Measurements from ENCODE around the gene ZDHHC22.

The ZDHHC22 gene

DNA sequence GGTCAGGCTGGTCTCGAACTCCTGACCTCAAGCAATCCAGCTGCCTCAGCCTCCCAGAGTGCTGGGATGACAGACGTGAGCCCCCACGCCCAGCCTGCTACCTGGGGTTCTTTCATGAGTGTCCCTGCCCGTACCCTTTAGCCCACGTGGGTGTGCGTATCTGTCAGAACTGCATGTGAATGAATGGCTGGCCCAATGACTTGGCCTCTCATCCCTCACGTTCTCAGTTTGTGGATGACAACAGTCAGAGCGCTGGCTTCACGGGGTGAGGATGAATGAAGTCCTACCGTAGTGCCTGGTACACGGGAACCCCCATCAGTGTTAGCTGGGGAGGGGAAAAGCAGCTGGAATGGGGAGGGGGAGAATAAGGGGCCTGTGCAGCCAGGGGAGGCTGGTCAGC is 16.1 kb upstream of the ZDHHC22 start:
- no peak for DNase-seq (ENCODE audit: low spot score)

DNA sequence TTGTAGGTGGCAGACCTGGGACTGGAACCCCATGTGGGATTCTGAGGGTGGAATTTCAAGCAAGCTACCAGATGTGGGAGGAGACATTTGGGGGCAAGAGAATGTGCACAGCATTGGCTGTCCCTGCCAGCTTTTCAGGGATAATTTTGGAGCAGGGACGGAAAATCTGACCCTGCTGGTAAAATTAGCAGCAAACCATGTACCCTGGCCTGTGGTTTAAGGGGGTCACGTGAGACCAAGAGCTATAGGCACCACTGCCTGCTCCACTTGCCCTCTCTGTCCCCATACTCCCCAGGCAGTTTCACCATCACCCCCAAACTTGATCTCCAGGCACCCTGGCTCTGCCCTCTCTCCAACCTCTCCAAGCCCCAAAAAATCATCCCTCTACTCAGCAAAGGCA is 13.5 kb upstream of the ZDHHC22 start:
- DNase-seq (ENCODE audit: low spot score) = no peak

DNA sequence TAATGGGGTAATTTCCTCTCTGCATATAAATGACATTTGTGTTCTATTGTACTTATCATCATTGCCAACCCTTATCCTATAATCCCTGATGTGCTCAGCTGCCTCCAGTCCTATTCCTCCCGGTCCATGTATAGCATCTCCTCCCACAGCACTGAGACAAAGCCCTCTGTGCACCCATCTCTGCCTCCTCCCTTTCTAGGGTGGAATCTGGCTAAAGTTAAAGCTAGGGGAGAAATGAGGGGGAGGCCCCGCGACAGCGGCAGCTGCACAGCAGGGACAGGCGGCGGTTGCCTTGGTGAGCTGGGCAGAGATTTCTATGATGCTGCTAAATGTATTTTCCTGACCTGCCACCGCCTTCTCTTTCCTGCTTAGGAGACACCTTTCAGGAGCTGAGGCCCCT is 12.8 kb upstream of the ZDHHC22 start:
- no peak for DNase-seq (ENCODE audit: low spot score)

DNA sequence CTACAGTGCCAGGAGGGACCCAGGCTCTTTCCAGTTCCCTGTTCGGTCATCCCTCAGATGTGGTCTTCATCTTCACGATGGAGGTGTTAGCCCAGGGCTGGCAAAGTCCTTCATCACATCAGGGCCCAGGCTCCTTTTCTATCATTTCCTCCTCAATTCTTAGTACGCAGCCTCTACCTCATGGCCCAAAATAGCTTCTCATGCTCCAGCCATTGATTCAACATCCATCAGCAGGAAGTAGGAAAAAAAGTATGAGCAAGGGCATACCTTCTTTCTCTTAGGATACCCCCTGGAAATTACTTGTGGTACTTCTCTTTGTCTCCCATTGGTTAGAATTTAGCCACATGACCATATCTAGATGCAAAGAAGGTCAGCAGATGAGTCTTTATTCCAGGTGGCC is 12.2 kb upstream of the ZDHHC22 start:
- DNase-seq (ENCODE audit: low spot score) = no peak

DNA sequence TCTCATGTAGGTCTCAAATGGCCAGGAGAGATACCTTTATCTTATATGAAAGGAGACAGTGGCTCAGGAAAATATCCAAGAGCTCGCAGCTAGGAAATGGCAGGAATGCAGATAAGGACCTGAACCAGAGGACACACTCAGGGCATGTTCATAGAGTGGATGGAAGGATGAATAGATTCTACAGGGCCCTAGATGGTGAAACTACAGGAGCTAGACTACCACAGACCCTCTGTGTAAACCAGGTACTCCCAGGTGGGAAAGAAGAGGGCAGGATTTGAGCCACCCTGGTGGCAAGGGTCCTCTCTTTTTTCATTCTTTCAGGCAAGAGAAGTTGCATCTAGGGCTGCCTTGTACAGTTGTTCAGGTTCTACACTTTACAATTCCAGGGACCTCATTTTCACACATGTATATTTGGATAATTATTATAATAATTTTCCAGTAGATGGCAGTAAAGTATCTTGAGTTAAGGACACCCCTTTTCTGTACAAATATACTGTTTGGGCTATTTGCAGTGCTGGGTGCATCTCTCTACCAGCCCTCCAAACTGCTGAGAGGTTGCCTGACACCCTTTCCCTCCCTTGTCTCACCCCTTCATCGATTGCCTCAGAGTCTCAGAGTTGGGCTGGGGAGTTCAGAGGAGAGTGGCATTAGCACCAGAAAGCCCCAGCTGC is 10.5 kb upstream of the ZDHHC22 start:
- no peak for DNase-seq (ENCODE audit: low spot score)

DNA sequence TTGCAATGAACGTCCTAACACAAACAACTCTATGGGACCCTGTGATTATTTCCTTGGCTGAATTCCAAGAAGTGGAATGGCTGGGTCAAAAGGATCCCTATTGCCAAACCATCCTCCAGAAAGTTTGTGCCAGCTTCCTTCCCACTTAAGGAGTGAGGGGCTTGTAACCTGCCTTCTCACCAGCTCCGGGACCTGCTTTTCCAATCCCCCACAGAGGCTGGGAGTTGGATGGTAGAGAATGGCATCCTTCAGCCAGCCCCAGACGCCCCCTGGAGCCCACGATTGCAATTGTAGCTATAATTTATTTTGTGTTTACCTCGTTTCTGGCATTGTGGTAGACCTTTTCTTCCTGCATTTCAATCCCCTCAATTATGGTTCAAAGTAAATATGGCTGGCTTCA is 9.7 kb upstream of the ZDHHC22 start:
- DNase-seq (ENCODE audit: low spot score) = peak; percentile 25

DNA sequence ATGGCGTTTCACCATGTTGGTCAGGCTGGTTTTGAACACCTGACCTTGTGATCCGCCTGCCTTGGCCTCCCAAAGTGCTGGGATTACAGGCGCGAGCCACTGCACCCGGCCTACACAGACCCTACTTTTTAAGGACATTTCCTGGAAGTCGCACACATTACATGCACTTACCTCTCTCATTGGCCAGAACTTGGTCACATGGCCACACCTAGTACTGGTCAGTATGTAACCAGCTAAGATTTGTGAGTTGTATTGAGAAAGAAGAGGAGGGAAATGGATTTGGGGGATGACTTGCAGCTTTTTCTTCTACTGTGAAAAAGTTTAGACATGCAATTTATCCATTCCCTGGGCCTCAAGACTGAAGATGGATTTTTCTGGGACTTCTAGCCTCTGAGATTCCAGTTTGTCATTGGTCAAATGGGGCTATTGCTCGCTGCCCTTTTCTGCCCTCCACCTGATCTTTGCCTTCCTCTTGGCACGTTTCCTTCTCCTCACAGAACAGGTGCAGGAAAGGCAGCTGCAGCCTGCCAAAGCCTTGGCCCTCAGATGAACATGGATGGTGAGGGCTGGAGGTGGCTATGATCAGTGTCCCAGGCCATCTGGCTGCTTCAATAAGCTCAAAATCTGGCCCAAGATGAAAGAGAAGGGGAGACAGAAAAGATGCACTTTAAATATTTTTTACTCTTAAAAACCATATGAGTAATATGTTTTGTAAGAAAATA is 7.1 kb upstream of the ZDHHC22 start:
- no peak for DNase-seq (ENCODE audit: low spot score)

DNA sequence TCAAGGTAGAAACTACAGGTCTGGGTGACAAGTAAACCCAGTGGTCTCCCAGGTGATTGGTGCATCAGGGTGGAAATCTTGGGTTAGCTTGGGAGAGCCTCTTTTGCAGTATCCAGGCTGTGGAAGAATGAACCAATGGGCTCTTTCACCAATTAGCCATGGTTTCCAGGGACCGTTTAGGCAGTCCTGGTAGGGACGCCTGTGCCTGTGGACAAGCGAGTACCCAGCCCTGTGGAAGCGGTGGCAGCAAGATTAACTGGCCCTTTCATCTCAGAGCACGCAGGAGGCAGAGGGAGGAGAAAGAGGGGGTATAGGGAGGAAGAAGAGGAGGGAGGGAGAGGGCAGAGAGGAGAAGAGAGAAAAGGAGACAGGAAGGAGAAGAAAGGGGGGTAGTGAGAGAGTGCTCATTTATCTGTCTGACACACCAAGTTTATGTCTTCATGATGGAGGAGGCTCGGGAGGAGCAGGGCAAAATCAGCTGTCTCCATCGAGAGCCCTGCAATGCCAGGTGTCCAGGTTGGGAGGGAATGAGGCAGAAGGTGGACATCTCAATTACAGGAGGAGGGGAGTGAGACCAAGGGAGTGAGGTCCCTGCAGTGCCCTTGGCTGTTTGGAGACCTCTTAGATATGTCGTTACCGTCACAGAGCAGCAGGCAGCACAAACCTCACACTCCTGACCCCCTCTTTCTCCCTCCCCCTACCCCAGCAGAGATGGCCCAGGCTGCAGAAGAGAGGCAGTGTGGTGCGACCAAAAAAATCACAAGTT is 4.6 kb upstream of the ZDHHC22 start:
- peak; percentile 28 for DNase-seq (ENCODE audit: low spot score)

DNA sequence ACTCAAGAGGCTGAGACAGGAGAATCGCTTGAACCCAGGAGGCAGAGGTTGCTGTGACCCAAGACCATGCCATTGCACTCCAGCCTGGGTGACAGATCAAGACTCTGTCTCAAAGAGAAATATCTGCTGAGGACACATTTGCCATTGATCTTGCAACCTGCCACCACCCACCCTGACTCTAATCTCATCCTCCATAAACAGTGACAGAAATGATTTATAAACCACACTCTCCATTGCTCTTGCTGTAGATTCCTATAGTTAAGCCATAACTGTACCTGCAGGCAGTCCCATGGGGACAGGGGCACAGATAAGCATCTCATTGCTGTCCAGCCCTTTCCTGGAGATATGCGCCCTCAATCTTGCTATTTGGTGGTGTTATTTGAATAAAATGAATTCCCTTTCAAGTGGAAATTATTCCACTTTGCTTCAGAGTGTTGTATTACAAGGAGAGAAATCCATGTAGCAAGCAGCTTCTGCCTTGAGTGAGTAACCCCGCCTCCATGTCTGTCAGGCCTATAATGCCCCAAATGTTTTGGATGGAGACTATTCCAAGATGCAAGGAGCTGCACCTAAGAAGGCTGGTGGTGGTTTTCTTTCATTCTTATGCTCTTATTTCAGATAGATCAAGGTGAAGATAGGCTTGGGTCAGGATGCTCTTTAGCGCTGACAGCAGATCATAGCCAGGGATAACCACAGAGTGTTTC is 3.0 kb upstream of the ZDHHC22 start:
- peak; percentile 36 for DNase-seq (ENCODE audit: low spot score)

DNA sequence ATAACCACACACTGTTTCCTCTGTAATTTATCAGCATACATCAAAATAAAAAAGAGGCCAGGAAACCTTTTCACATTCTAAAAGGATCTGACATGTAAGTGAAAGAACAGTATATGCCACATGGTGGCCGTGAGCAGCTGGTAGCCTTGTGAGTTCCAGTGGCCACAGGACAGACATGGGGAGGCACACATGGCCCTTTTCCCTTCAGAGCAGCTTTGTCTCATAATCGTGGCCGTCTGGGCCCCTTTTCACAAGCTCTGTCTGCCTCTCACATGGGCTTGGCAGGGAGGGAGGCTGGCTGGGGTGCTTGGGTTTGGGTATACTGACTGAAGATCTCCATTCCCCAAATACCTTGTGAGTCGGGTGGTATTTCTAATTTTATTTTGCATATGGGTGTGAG is 1.5 kb upstream of the ZDHHC22 start:
- DNase-seq (ENCODE audit: low spot score) = no peak

DNA sequence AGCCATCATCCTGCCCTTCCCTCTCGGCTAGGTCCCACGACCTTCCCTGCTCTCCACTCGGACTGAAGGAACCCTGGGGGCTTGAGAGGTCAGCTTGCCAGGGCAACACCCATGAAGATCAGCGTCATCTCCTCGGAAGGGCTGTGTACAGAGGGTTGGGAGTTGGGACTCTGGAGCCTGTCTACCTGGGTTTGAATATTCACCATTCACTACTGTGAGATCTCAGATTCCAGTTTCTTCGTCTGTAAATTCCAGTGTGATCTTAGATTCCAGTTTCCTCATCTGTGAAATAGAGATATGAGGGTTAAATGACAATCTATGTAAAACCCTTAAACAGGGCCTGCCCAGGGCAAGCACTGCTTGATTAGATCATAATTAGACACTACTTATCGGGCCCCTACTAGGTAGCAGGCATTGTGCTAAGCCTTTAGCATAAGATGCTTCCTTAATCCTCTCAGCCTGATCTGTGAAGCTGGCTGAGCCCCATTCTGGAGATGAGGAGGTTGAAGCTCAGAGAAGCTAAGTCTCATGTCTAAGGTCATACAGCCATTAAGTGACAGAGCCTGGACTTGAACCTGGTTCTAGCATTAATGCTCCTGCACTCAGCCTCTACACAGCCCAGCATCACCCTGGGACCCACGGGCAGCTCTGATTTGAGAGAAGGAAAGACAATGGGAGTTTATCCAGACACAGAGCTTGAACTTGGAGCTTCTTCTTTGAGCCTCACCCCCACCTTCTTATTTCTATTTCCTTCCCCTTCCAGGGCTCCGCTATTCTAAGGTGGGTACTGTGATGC is 612 bp upstream of the ZDHHC22 start:
- DNase-seq (ENCODE audit: low spot score) = no peak

DNA sequence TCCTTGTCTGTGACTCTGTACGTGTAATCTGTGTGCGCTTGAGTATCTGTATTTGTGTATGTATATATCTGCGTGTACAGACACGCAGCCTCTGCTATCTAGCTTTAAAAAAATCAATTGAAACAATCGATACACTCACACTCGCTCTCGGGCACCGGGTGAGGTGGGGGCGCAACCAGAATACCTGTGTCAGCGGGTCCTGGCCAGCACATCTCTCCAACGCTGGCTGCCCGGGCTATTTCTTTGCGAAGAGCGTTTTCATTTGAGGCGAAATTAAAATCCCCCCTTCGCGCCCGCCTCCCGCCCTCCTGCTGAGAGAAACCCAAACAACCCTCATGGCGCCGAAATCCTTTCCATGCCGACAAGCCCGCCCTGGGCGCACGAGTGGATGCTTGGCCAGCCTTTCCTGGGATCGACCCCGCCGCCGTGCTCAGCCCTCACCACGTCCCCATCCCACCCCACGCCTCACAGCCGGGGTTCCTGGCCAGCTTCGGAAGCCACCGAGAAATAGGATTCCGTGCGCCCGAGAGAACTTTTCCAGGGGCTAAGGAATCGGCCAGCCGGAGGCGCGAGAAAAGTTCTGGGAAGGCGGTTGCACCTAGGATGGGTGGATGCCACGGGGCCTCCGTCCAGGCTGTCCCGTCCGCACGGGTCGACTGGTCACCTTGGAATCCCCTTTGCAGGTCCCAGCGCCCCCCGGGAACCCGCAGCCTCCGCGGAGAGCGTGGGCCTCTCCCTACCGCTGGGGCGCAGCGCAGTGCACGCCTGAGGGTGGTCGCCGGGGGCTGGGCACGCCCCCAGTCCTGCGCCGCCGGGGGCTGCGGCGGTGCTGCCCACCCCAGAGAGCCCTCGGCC is 1.0 kb downstream of the ZDHHC22 start:
- no peak for DNase-seq (ENCODE audit: low spot score)

DNA sequence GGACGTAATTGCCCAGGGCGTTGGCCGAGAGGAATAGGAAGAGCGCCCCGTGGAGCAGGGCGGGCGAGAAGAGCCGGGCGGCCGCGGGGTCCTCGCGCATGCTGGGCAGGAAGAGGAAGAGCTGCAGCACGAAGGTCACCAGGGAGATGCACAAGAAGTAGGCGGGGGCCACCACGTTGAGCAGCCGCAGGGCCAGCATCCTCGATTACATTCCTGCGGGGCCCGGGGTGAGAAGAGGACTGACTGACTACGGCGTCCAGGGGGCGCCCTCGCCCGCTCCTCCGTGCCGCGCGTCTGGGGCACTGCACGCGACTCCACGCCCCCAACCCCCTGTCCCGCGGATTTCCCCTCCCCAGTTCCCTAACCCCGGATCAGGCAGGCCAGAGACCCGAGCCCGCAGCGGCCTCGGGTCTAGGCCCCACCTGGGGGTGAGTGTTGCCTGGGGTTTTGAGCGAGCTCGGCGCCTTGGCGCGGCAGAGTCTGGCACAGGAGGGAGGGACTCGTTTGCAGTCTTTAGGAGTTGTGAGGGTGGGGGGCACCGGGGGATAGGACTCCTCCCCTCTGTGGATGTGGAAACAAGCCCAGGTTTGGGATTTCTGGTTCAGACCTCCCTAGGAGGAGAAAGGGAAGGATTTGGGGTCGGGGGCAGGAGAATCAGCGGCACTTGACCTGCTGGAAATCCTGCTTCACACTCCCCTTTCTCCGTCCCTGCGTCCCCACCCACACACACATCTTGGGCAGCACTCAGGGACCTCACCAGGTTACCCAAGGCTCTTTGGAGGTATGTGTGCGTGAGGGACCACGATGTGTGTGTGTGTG is 1.8 kb downstream of the ZDHHC22 start:
- DNase-seq (ENCODE audit: low spot score) = no peak

DNA sequence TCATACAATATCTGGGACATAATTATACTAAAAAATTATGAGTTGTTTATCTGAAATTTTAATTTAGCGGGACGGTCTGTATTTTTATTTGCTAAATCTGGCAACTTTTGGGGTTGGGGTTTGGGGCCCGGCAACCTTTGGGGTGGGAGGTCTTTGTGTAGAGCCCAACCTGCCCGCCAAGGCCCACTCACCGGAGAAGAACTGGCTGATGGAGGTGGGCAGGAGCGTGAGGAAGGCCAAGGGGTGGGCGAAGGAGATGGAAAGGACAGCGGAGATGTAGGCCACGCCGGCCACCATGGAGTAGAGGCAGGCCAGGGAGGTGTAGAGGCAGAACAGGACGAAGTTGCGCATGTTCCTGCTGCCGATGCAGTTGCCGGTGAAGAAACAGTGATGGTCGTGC is 2.6 kb downstream of the ZDHHC22 start:
- no peak for DNase-seq (ENCODE audit: low spot score)

DNA sequence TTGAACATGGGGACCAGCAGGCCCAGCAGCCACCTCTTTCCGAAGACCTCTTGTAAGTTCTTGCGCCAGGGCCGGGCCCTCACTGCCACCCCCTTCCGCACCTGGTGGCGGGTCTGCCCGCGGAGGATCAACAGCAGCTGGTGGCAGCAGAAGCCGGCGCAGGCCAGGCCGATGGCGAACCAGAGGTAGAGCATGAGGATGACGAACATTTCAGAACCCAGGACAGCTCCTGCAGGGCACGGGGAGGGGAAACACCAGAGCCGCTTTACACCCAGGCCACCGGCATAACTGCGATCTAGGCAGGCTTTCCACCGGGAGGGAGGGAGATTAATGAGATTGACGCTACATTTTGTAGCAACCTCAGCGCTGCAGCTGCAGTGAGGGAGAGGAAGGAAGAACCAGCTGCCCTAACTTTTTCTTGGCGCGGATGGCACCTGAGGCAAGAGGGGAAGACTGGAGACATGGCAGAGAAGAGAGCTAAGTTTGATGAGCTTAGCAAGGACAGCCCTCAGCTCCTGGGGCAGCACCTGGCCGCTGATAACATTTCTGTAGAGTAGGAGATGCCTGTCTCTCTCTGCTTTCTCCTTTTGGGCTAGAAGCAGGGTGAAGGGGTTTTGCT is 7.8 kb downstream of the ZDHHC22 start:
- DNase-seq (ENCODE audit: low spot score) = peak; percentile 81

DNA sequence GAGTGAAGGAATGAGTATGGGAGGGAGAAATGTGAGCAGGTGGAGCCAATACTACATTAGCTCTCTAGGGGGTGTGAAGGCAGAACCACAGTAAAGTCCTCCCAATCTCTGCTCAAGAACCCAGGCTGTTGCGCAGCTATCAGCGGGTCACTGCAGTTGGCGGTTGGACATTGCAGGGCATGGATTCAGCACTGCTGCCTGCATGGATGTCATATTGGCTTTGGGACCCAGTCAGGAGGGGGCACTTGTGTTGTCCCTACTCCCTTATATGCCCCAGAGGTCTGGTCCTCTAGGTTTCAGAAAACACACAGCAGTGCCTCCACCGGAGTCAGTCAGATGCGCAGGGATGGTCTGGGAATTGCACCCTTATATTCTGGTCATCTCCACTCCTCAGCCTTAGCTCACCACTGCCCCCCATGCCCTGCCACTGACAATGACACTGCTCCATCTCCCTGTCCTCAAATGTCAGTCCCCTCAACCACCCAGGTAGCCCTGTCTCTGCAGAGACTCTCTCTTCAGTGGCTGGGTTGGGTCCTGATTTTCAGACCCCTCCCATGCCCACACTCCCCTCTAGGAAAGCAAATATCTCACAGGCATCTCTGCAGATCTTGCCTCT is 9.6 kb downstream of the ZDHHC22 start:
- no peak for DNase-seq (ENCODE audit: low spot score)

DNA sequence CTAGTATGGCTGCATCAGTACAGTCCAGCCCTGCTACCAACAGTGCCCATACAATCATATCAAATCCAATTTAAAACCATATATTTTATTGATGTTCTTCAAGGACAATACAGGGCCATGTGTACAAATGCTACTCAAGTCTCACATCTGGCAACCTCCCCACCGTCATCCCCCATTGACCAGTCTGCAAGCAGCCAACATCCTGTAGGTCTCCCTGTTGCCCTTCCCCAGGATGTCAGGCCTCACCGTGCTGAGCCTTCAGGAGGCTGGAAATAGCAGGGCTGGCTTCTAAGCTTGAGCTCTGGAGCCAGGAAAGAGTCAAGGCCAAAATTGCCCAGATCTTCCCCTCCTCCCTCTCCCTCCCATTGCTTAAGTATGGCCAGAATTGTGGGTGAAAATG is 10.4 kb downstream of the ZDHHC22 start:
- DNase-seq (ENCODE audit: low spot score) = no peak

DNA sequence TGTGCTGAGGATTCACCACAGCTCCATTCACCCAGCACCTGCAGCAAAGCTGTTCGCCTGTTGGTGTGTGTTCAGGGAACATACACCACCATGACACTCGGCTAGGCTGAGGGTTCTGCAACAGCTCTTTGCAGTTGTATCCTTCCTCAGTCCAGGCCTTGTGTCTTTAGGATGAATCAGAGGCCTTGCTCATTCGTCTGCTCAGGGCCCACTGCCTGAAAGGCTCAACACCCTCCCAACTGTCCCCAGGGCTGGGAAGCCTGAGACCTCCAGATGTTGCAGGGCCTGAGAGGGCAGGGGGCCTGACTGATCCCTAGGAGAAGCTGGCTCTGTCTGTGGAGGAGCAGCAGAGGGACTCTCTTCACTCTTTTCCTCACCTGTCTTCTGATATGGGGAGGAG is 11.2 kb downstream of the ZDHHC22 start:
- DNase-seq (ENCODE audit: low spot score) = no peak

DNA sequence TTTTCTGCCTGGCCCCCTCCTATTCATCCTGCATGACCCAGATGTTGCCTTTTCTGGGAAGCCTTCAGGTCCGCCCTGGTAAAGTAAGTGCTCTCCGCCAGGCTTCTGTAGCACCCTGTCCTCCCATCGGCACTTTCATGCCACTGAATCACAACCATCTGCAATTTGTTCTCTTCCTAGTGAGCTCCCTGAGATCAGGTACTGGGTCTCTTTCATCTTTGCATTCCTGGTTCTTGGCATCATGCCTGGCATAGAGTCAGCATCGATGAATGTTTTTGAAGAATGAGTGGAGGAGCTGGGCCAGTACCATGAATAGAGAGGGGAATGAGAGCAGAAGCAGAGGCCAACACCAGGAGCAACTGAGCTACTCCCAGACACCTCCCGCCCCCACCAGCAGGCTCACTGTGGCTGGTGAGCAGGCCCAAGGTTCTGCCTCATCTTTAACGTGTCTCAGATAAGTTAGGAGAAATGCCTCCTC is 13.1 kb downstream of the ZDHHC22 start:
- no peak for DNase-seq (ENCODE audit: low spot score)
